HG03442 (cell line): ENCODE data around the gene PROK2.

Source experiments
- ATAC-seq: cut with Tn5 transposase; IDR thresholded peaks from one replicate; pipeline ENCODE4 v1.9.1; 2021; ENCODE audit warnings: mild to moderate bottlenecking, moderate library complexity; ENCODE audit not compliant: unreplicated experiment

The PROK2 gene

GRCh38 chr3:71751602-71752001 is 33.3 kb downstream of the PROK2 start:
- ATAC-seq = no peak

DNA sequence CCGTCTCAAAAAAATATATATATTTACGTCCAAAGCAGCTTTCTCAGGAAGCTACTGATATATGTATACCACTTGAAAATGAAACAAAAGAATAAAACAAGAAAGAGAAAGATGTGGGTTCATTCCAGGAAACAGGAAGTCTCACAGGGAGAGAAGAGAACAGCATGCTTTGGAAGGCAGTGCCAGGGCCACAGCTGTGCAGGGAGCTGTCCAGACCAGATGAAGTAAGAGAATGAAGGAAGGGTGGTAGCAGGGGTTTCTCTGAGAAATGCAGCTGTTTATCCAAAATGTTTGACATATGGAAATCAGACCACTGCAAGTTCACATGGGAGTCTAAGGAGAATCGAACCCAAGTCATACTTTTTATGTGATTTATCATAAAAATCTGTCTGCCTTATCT is 40.2 kb downstream of the PROK2 start:
- ATAC-seq = no peak

GRCh38 chr3:71742621-71743020 is 42.3 kb downstream of the PROK2 start:
- no peak for ATAC-seq

DNA sequence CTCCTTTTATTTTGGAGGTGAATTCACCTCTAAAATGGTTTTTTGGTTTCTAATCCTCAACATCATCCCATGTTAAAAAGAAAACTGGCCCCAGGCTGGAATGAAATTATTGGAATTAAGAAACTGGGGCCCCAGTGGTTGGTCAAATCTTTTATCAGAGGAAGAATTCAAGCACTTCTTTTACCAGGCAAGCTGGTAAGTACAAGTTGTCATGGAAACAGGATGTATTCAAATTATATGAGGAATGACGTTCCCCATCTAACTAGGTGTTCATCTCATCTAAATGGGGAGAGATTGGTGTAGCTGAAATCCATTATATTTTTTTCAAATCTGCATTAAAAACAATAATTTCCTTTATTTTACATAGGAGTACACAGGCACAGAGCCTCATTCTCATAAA is 50.1 kb downstream of the PROK2 start:
- ATAC-seq = no peak

DNA sequence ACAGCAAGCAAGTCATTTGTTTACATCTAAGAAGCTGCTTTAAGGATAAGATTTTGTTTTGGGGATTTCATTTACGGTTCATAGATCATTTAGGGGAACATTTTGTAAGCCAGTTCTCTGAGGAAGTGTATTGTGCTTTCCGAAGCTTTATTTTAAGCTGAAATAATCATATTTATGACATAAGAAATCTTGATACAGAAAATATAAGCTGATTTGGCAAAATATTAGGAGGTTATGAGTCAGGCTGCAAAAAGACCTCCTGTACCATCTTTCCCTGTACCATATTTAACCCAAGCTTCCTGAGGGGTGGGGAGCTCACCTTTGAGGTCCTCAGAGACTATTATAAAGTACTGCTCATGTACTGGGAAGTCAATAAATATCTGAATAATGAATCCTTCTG is 51.6 kb downstream of the PROK2 start:
- no peak for ATAC-seq

DNA sequence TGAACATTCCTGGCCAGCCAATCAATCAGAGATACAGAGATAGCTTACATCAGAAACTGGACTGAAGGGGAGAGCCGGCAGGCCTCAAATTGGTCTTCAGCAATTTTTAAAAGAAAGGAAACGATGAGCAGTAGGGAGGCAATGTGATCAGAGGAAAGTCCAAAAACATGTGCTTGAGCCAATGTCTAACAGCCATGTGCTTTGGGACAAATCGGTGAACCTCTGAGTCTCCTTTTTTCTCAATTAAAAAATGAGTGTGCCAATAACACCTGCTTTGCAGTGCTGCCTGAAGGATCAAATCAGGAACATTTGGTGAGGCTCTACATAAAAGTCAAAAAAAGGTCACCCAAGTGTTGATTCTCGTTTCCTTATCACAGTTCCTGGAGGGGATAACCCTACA is 52.3 kb downstream of the PROK2 start:
- ATAC-seq = no peak

DNA sequence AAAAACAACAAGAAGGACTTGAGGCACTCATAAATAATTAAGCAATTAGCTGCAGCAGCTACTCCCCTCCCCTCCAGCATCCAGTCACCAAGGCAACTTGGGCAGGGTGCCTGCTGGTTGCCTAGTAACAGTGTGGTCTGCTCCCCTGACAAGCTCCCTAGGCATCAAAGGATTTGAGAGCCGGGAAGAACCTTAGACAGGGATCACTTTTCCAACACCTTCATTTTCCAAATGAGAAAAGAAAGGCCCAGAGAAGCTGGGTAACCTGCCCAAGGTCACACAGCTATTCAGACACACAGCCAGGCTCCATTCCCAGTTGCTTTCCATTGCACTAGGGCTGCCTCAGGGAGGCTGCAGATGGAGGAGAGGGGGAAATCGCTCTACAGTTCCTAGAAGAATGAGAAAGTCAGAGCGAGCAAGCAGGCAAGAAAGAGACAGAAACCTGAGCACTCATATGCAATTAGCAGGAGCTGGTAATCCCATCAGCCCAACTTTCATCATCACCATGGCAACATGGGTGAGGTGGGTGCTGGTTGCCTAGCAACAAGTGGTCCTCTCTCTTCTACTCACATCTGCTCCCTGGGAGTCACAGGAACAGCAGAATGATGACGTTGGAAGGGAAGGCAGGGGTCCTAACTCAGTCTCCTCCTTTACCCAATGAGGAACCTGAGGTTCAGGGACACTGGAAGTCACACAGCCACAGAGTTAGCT is 56.2 kb downstream of the PROK2 start:
- ATAC-seq = no peak

DNA sequence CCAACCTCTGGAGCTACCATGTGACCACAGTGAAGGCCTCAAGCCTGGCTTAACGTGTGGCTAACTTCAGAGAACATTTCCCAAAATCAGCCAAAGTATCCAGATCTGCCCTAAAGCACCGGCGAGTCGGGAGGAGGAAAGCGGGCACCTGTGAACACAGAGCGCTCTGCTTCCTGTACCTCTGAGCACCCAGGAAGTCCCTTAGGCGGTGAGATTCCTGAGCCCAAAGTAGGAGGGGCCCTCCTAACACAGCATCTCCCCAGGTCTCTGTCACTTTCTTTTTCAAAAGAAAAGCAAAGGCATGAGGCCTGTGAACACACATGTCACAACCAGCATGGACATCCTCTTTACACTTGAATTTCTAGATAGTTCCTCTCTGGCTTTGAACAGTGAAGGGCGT is 58.8 kb downstream of the PROK2 start:
- ATAC-seq = no peak

GRCh38 chr3:71725271-71725991 is 59.5 kb downstream of the PROK2 start, which contains the start of gene EIF4E3:
Gene EIF4E3 (minus strand): TSS chr3:71725402. CDS start chr3:71725367, 35 bp downstream.
- ATAC-seq = peak; percentile 38

DNA sequence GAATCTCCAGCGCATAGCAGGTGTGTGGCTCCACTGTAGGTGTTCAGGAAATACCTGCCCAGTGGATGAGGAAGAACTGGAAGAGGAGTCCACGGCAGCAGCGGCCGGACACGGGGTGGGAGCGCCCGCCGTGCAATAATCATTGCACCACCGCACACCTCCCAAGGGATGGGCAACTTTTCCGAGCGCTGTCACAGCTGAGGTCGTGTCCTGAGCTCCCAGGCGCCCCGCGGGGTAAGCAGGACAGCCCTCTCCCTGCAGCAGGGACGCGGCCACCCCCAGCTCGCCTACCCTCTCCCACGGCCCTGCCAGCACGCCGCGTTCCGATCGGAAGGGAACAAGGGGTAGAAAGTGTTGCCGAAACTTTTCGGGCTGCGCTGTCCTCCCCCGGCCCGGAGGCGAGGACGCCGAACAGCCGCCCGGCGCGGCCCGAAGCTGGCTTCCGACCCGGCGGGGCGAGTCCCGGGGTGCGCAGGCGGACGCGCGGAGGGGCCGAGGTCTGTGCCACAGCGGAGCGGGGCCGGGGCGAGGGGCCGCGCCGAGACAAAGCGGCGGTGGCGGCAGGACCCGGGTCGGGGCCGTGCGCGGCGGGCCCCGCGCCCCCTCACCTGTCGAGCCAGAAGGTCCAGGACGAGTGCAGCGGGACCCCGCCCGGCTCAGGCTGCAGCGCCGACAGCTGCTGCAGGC is 60.2 kb downstream of the PROK2 start:
- peak; percentile 42 for ATAC-seq

DNA sequence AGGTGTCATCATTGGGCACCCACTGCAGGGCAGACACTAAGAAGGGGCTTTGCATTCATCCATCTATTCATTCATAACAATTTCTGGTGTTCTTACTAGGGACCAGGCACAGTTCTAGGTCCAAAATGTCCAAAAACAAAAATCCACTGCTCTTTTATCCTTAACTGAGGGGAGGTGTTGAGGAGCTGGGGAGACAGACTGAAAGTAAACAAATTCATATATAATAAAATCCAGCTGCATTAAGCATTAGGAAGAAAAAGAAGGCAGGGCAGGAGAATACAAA is 60.8 kb downstream of the PROK2 start:
- no peak for ATAC-seq

DNA sequence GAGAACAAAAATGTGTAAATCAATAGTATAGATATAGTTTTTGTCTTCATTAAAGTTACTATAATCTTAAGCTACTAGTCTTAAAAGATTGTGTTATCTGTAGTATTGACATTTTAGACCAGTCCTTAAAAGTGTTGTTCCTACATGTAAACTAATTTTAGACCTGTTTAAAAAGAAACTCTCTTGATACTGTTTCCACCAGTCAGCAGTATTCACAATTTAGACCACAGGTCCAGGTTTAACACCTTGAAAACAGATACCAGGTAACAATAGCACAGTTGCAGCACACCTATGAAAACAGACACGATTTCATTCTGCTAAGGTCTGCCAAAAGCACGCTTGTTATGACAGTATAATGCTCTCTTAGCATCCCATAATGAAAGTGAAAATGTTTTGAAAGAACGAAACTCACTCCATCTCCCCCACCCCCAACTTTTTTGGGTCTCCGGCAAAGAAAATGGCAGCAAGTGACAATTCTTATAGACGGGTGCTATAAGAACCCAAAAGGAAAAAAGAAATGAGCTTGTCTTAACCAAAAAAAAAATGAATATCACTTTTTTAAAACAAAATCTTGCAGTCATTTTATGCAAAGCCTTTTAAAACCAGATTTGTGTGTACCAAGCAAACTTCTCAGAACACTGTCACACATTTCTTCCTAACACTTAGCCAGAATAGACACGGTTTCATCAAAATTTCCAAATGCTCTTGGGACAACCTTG is 61.3 kb downstream of the PROK2 start:
- ATAC-seq = peak; percentile 40

DNA sequence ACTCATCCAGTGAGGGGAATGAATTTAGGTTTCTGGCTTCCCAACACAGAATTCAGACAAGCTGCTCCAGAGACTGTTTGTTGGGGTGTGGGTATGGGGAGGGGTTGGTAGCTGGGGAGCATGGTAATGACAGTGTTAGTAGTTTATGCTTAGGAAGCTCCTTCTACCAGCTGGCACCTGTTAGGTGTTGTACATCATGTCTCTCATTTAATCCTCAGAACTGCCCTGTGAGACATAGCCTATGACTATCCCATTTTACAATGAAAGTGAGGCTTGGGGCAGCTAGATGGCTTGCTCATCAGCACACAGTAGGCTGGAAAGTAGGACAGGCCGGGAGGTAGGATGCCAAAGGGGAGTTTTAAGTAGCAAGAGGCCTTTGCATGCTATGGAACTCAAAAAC is 62.3 kb downstream of the PROK2 start:
- ATAC-seq = no peak
